ENCODE measurements around the gene ASMTL. TPM values are rescaled to one million over a fixed set of nuclear protein-coding genes. Genes with fewer than 3 reads are reported as not detected.

The ASMTL gene
- total RNA-seq, 1 experiment from 2014 or later = 18.4 TPM

DNA sequence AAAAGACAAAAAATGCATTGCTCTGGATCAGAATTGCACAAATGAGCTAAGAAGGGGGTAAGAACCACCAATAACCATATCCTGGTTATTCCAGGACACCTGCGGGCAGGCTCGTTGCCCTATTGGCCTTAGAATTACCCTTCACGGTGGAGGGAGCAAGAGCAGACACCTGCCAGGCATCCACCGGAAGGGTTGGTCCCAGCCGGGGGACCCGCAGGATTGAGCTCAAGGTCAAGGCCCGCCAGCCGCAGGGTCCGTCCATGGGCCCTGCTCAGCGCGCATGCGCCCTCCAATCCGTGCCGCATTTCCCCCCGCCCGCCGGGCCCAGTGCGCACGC lies 61.4 kb downstream of the ASMTL start:
- Histone ChIP-seq H3K4me2 (ENCODE audit: low read depth, low read length, poor library complexity, severe bottlenecking) (peak overlapping the region; percentile 71), H2AFZ (ENCODE audit: low read length) (no peak overlapping the region), H3K4me1 (ENCODE audit: low read length) (peaks cover 34% of the 10 kb centered on the region), H3K36me3 (ENCODE audit: insufficient read depth, low read length) (peaks cover 64% of the 10 kb centered on the region), H3K27ac (ENCODE audit: low read length) (peak overlapping the region; percentile 92), H3K9ac (ENCODE audit: low read length) (peak overlapping the region; percentile 100), H3K9me2 (replicated peaks; ENCODE audit: insufficient read depth, low read length) (no peaks in the 10 kb centered on the region), H4K20me1 (ENCODE audit: insufficient read depth, low read depth, low read length) (peaks cover 50% of the 10 kb centered on the region), H3K9me3 (ENCODE audit: low read length) (no peaks in the 10 kb centered on the region), H3K27me3 (ENCODE audit: low read length) (no peaks in the 10 kb centered on the region), H3K79me2 (ENCODE audit: low read length) (peaks cover 81% of the 10 kb centered on the region), H3K4me3 (ENCODE audit: low read length) (peak overlapping the region; percentile 86)
- no peak for DNase-seq

DNA sequence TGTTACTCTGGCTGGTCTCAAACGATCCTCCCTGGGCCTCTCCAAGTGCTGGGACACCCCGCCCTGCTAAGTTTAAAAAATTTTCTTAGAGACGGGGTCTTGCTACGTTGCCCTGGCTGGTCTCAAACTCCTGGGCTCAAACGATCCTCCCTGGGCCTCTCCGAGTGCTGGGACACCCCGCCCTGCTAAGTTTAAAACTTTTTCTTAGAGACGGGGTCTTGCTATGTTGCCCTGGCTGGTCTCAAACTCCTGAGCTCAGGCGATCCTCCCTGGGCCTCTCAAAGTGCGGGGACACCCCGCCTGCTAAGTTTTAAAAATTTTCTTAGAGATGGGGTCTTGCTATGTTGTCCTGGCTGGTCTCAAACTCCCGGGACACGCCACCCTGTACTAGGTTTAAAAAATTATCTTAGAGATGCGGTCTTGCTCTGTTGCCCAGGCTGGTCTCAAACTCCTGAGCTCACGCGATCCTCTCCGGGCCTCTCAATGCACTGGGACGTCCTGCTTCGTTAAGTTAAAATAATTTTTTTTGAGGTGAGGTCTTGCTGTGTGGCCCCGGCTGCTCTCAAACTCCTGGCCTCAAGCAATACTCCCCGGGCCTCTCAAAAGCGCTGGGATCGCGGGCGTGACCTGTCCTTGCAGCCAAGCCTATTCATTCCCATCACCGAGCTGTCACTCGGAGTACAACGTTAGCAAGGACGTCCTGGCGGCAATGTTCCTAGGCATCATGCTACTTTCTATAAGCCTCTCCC lies 61.9 kb downstream of the ASMTL start:
- Histone ChIP-seq H4K20me1 (ENCODE audit: insufficient read depth, low read depth, low read length) (peaks cover 47% of the 10 kb centered on the region), H3K4me2 (ENCODE audit: low read depth, low read length, poor library complexity, severe bottlenecking) (peak overlapping the region; percentile 71), H3K4me3 (ENCODE audit: low read length) (peak overlapping the region; percentile 86), H3K4me1 (ENCODE audit: low read length) (peaks cover 34% of the 10 kb centered on the region), H3K9ac (ENCODE audit: low read length) (peak overlapping the region; percentile 100), H3K9me2 (replicated peaks; ENCODE audit: insufficient read depth, low read length) (no peaks in the 10 kb centered on the region), H3K9me3 (ENCODE audit: low read length) (no peaks in the 10 kb centered on the region), H3K36me3 (ENCODE audit: insufficient read depth, low read length) (peaks cover 61% of the 10 kb centered on the region), H3K79me2 (ENCODE audit: low read length) (peaks cover 75% of the 10 kb centered on the region), H3K27me3 (ENCODE audit: low read length) (no peaks in the 10 kb centered on the region), H3K27ac (ENCODE audit: low read length) (peak overlapping the region; percentile 92), H2AFZ (ENCODE audit: low read length) (no peak overlapping the region)
- DNase-seq = no peak

DNA sequence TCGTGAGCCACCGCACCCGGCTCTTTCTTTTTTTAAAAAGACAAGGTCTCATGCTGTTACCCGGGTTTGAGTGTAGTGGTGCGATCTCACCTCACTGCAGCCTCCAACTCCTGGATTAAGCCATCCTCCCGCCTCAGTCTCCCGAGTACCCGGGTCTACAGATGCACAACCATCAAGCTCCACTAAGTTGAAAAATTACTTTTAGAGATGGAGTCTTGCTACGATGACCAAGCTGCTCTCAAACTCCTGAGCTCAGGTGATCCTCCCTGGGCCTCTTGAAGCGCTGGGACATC lies 62.8 kb downstream of the ASMTL start:
- peak overlapping the region; percentile 71 for H3K4me2 ChIP-seq (ENCODE audit: low read depth, low read length, poor library complexity, severe bottlenecking)
- H3K4me3 ChIP-seq (ENCODE audit: low read length) = no peak overlapping the region
- no peaks in the 10 kb centered on the region for H3K27me3 ChIP-seq (ENCODE audit: low read length)
- H3K27ac ChIP-seq (ENCODE audit: low read length) = no peak overlapping the region
- H4K20me1 ChIP-seq (ENCODE audit: insufficient read depth, low read depth, low read length) = peaks cover 46% of the 10 kb centered on the region
- no peaks in the 10 kb centered on the region for H3K9me2 ChIP-seq (replicated peaks; ENCODE audit: insufficient read depth, low read length)
- peaks cover 30% of the 10 kb centered on the region for H3K4me1 ChIP-seq (ENCODE audit: low read length)
- no peaks in the 10 kb centered on the region for H3K9me3 ChIP-seq (ENCODE audit: low read length)
- H3K79me2 ChIP-seq (ENCODE audit: low read length) = peaks cover 67% of the 10 kb centered on the region
- no peak for DNase-seq
- H2AFZ ChIP-seq (ENCODE audit: low read length) = no peak overlapping the region
- H3K36me3 ChIP-seq (ENCODE audit: insufficient read depth, low read length) = peaks cover 60% of the 10 kb centered on the region
- H3K9ac ChIP-seq (ENCODE audit: low read length) = no peak overlapping the region

DNA sequence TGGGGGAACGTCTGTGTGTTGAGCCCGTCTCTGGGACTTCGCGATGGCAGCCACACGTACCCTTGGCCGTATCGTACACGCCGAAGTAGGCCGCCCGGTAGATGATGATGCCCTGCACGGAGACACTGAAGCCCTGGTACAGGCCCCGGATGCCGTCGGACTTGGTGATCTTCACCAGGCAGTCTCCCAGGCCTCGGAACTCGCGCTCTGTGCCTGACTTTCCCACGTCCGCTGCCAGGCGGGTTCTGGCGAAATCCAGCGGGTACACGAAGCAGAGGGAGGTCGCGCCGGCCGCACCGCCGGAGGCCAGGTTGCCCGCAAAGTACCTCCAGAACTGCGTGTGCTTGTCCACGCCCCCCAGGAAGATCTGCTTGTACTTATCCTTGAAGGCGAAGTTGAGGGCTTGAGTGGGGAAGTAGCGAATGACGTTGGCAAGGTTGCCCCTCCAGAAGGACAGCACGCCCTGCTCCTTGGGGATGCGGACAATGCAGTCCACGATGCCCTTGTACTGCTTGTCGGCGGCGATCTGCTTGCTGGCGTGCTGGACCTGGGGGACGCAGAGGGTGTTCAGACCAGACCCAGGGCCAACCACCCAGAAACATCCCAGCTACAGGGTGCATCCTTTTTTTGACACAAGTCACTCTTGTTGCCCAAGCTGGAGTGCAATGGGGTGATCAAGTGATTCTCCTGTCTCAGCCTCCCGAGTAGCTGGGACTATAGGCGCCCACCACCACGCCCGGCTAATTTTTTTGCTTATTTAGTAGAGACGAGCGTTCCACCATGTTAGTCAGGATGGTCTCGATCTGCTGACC lies 63.3 kb downstream of the ASMTL start:
- peaks cover 49% of the 10 kb centered on the region for H4K20me1 ChIP-seq (ENCODE audit: insufficient read depth, low read depth, low read length)
- peaks cover 61% of the 10 kb centered on the region for H3K79me2 ChIP-seq (ENCODE audit: low read length)
- H3K9me3 ChIP-seq (ENCODE audit: low read length) = no peaks in the 10 kb centered on the region
- H3K27me3 ChIP-seq (ENCODE audit: low read length) = no peaks in the 10 kb centered on the region
- no peaks in the 10 kb centered on the region for H3K9me2 ChIP-seq (replicated peaks; ENCODE audit: insufficient read depth, low read length)
- H3K9ac ChIP-seq (ENCODE audit: low read length) = no peak overlapping the region
- H3K4me1 ChIP-seq (ENCODE audit: low read length) = peaks cover 25% of the 10 kb centered on the region
- no peak overlapping the region for H3K4me2 ChIP-seq (ENCODE audit: low read depth, low read length, poor library complexity, severe bottlenecking)
- H3K27ac ChIP-seq (ENCODE audit: low read length) = no peak overlapping the region
- DNase-seq = no peak
- no peak overlapping the region for H2AFZ ChIP-seq (ENCODE audit: low read length)
- no peak overlapping the region for H3K4me3 ChIP-seq (ENCODE audit: low read length)
- H3K36me3 ChIP-seq (ENCODE audit: insufficient read depth, low read length) = peaks cover 62% of the 10 kb centered on the region

DNA sequence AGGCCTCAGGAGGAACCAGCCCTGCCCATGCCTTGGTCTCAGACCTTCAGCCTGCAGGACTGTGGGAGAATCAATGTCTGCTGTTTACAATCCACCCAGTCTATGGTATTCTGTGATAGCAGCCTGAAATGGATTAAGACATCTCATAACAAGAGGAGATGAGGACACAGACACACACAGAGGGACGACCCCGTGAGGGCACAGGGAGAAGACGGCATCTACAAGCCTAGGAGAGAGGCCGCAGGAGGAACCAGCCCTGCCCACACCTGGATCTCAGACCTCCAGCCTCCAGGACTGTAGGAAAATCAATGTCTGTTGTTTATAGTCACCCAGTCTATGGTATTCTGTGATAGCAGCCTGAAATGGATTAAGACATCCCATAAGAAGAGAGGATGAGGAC lies 64.1 kb downstream of the ASMTL start:
- Histone ChIP-seq H3K9me3 (ENCODE audit: low read length) (no peaks in the 10 kb centered on the region), H3K27me3 (ENCODE audit: low read length) (no peaks in the 10 kb centered on the region), H3K4me1 (ENCODE audit: low read length) (peaks cover 18% of the 10 kb centered on the region), H3K9me2 (replicated peaks; ENCODE audit: insufficient read depth, low read length) (no peaks in the 10 kb centered on the region), H3K9ac (ENCODE audit: low read length) (no peak overlapping the region), H4K20me1 (ENCODE audit: insufficient read depth, low read depth, low read length) (peaks cover 49% of the 10 kb centered on the region), H3K4me3 (ENCODE audit: low read length) (no peak overlapping the region), H3K79me2 (ENCODE audit: low read length) (peaks cover 54% of the 10 kb centered on the region), H3K27ac (ENCODE audit: low read length) (no peak overlapping the region), H3K36me3 (ENCODE audit: insufficient read depth, low read length) (peaks cover 65% of the 10 kb centered on the region), H2AFZ (ENCODE audit: low read length) (no peak overlapping the region), H3K4me2 (ENCODE audit: low read depth, low read length, poor library complexity, severe bottlenecking) (no peak overlapping the region)
- no peak for DNase-seq

DNA sequence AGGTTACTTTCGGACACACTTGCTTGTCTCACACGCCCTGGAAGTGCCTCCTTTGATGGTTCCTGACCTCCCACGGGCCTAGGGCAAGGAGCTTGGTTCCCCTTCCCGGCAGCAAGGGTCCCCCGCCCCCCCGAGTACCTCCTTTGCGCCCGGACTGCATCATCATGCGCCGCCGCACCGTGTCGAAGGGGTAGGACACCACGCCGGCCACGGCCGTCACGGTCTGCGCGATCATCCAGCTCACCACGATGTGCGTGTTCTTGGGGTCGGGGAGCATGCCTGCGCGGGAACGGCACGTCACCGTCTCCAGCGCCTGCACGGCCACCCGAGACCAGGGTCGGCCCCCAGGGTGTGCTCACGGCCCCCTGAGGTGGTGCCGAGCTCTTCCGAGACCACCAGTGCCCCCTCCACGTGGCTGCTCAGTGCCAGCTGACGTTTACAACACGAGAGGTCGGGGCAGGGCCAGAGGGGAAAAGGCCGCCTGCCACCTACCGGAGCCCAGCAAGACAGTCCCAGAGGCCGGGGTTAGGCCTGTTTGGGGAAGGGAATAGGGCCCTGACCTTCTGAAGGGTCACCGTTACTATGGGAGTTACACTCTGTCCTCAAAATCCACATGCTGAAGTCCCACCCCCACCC lies 65.5 kb downstream of the ASMTL start:
- Histone ChIP-seq H3K4me1 (ENCODE audit: low read length) (peaks cover 11% of the 10 kb centered on the region), H3K27ac (ENCODE audit: low read length) (no peak overlapping the region), H2AFZ (ENCODE audit: low read length) (no peak overlapping the region), H3K4me2 (ENCODE audit: low read depth, low read length, poor library complexity, severe bottlenecking) (no peak overlapping the region), H3K36me3 (ENCODE audit: insufficient read depth, low read length) (peaks cover 68% of the 10 kb centered on the region), H3K9me2 (replicated peaks; ENCODE audit: insufficient read depth, low read length) (no peaks in the 10 kb centered on the region), H3K9me3 (ENCODE audit: low read length) (no peaks in the 10 kb centered on the region), H3K4me3 (ENCODE audit: low read length) (no peak overlapping the region), H3K27me3 (ENCODE audit: low read length) (no peaks in the 10 kb centered on the region), H4K20me1 (ENCODE audit: insufficient read depth, low read depth, low read length) (peaks cover 49% of the 10 kb centered on the region), H3K79me2 (ENCODE audit: low read length) (peaks cover 41% of the 10 kb centered on the region), H3K9ac (ENCODE audit: low read length) (no peak overlapping the region)
- DNase-seq = no peak

DNA sequence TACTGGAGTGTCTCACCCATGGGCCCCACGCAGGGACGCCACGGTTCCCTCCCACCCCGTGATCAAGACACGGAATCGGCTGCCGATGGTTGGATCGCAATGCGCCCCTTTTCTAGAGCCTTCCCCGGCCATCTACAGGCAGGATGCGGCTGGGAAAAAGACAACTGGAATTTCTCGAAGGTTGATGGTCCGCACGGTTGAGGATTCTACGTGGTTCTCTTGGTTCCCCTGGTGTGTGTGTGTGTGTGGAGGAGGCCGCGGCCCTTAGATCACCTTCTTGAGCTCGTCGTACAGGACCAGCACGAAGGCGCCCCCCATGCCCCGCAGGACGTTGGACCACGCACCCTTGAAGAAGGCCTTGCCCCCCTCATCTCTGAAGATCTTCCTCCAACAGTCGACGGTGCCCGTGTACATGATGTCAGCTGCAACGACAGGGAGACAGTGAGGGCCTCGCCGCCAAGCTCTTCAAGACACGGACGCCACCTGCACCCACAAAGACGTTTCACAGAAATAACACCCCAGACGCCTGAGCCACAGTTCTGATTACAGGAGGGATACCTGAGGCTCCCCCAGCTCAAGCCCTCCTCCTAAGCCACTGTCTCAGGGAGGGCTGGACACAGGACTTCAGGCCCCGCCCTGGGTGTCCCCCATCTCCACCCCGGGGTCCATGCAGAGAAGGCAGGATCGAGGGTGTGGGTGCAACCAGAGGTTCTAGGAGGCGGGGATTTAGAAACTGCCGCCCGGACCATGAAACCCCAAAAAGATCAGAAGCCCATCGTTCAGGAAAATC lies 66.2 kb downstream of the ASMTL start:
- Histone ChIP-seq H3K27ac (ENCODE audit: low read length) (no peak overlapping the region), H3K27me3 (ENCODE audit: low read length) (no peaks in the 10 kb centered on the region), H2AFZ (ENCODE audit: low read length) (no peak overlapping the region), H3K9ac (ENCODE audit: low read length) (no peak overlapping the region), H3K9me3 (ENCODE audit: low read length) (no peaks in the 10 kb centered on the region), H3K79me2 (ENCODE audit: low read length) (peaks cover 39% of the 10 kb centered on the region), H3K9me2 (replicated peaks; ENCODE audit: insufficient read depth, low read length) (no peaks in the 10 kb centered on the region), H4K20me1 (ENCODE audit: insufficient read depth, low read depth, low read length) (peaks cover 49% of the 10 kb centered on the region), H3K4me2 (ENCODE audit: low read depth, low read length, poor library complexity, severe bottlenecking) (no peak overlapping the region), H3K36me3 (ENCODE audit: insufficient read depth, low read length) (peaks cover 68% of the 10 kb centered on the region), H3K4me3 (ENCODE audit: low read length) (no peak overlapping the region), H3K4me1 (ENCODE audit: low read length) (peaks cover 11% of the 10 kb centered on the region)
- no peak for DNase-seq
